Smooth muscle cell (in vitro differentiated cells): ENCODE measurements around the gene ACOXL. TPM values are rescaled to one million over a fixed set of nuclear protein-coding genes. Genes with fewer than 3 reads are reported as not detected.

Experiments used
- DNase-seq: peaks from one replicate; lab custom pipeline; 2025; ENCODE audit not compliant: unreplicated experiment; lab: John Stamatoyannopoulos, UW
- H2AFZ ChIP-seq: fragments of 200-600 bp; sonication (generic); 2 replicates; pipeline ENCODE4 v1.6.0; 2016; ENCODE audit warnings: antibody characterized with exemption, low read depth, mild to moderate bottlenecking
- H3F3A ChIP-seq: fragments of 200-600 bp; sonication (generic); 2 replicates; pipeline ENCODE4 v1.6.0; 2017; ENCODE audit warnings: antibody characterized with exemption, low read depth
- H3K27ac ChIP-seq: fragments of 200-600 bp; sonication (generic); 2 replicates; pipeline ENCODE4 v1.5.1; 2016; ENCODE audit warnings: low read depth, mild to moderate bottlenecking
- H3K27me3 ChIP-seq: fragments of 200-600 bp; sonication (generic); 2 replicates; pipeline ENCODE4 v1.6.1; 2016; ENCODE audit warnings: low read depth, mild to moderate bottlenecking
- H3K36me3 ChIP-seq: fragments of 200-600 bp; sonication (generic); 2 replicates; pipeline ENCODE4 v1.5.1; 2016; ENCODE audit warnings: low read depth
- H3K4me1 ChIP-seq: fragments of 200-600 bp; sonication (generic); 2 replicates; pipeline ENCODE4 v1.5.1; 2016; ENCODE audit warnings: low read depth
- H3K4me2 ChIP-seq: fragments of 200-600 bp; sonication (generic); 2 replicates; pipeline ENCODE4 v1.6.0; 2016; ENCODE audit warnings: mild to moderate bottlenecking
- H3K4me3 ChIP-seq: fragments of 200-600 bp; sonication (generic); 2 replicates; pipeline ENCODE4 v1.5.1; 2016; ENCODE audit warnings: mild to moderate bottlenecking
- H3K79me2 ChIP-seq: fragments of 200-600 bp; sonication (generic); 2 replicates; pipeline ENCODE4 v1.6.0; 2016; ENCODE audit warnings: low read depth, mild to moderate bottlenecking
- H3K9ac ChIP-seq: fragments of 200-600 bp; sonication (generic); 2 replicates; pipeline ENCODE4 v1.6.0; 2016; ENCODE audit warnings: low read depth
- H3K9me3 ChIP-seq: fragments of 200-600 bp; sonication (generic); replicated peaks from 2 replicates; pipeline ENCODE4 v1.5.1; 2016; ENCODE audit warnings: low read depth
- H4K20me1 ChIP-seq: fragments of 200-600 bp; sonication (generic); 2 replicates; pipeline ENCODE4 v1.6.0; 2016; ENCODE audit warnings: low read depth
- WGBS: methylation state at CpG from one replicate; pipeline ENCODE4 v1.1.7; 2016; ENCODE audit warnings: low lambda C conversion rate; 5-methylcytosine and 5-hydroxymethylcytosine counted together
- polyA plus RNA-seq: library from polyadenylated mRNA; unstranded; fragments of >200 nt; fragmentation: Nextera tagmentation; extraction: Ambion mirVana; gene quantifications from 2 replicates; pipeline ENCODE4 v1.2.1, GENCODE V29; 2016
- total RNA-seq: library from RNA; depleted of rRNA; stranded (reverse); fragments of >200 nt; gene quantifications from 2 replicates; pipeline ENCODE4 v1.2.3, GENCODE V29; 2014
- TF ChIP-seq, protein P1 (sequence below): fragments of 200-600 bp; sonication (generic); IDR thresholded peaks from 2 replicates; pipeline ENCODE4 v1.5.1; 2017; ENCODE audit warnings: borderline replicate concordance, mild to moderate bottlenecking, antibody characterized with exemption; ENCODE audit not compliant: insufficient read depth, poor library complexity, severe bottlenecking

The ACOXL gene
- total and polyA plus RNA-seq, 2 experiments from 2014 or later = not detected

DNA sequence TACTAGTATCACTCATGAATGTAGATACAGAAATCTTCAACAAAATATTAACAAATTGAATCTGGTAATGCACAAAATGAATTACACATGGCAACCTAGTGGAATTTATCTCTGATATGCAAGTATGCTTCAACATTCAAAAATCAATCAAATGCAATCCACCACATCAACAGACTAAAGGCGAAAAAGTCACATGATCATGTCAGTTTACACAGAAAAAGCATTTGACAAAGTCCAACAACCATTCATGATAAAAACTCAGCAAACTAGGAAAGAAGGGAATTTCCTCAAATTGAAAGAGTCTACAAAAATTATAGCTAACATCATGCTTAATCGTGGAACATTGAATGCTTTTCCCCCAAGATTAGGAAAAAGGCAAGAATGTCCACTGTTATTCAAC, 237.8 kb downstream of the ACOXL start:
- Histone ChIP-seq H3K27ac (no peak overlapping the region), H3K9me3 (no peaks in the 10 kb centered on the region), H3K4me3 (no peak overlapping the region), H4K20me1 (no peaks in the 10 kb centered on the region), H3K9ac (no peak overlapping the region), H2AFZ (no peak overlapping the region), H3K79me2 (no peaks in the 10 kb centered on the region), H3K4me2 (no peak overlapping the region), H3K4me1 (no peaks in the 10 kb centered on the region), H3K36me3 (no peaks in the 10 kb centered on the region), H3K27me3 (peaks cover 8% of the 10 kb centered on the region), H3F3A (no peaks in the 10 kb centered on the region)
- no peak for DNase-seq
- TF ChIP-seq, protein P1, sequence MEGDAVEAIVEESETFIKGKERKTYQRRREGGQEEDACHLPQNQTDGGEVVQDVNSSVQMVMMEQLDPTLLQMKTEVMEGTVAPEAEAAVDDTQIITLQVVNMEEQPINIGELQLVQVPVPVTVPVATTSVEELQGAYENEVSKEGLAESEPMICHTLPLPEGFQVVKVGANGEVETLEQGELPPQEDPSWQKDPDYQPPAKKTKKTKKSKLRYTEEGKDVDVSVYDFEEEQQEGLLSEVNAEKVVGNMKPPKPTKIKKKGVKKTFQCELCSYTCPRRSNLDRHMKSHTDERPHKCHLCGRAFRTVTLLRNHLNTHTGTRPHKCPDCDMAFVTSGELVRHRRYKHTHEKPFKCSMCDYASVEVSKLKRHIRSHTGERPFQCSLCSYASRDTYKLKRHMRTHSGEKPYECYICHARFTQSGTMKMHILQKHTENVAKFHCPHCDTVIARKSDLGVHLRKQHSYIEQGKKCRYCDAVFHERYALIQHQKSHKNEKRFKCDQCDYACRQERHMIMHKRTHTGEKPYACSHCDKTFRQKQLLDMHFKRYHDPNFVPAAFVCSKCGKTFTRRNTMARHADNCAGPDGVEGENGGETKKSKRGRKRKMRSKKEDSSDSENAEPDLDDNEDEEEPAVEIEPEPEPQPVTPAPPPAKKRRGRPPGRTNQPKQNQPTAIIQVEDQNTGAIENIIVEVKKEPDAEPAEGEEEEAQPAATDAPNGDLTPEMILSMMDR = no peak
- 70% methylated on average over 2 of the region's 2 CpGs for WGBS

DNA sequence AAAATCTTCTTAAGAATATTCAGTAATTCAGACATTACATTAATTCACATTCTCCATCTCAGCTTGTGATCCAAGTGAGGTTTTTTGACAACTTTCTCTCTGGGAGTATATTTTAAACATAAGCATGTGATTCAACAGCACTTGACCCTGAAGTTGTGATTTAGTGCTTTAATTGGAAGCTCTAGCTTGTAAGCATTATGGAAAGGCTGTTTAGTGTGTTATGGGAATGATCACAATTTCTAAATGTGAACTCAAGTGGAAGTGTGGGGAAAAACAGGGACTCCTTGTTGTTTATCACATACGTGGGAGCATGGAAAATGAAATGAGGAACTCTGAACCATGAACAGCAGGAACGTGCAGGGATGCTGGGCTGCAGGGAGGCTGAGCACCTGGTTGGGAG, 239.4 kb downstream of the ACOXL start:
- H3K27ac ChIP-seq = no peak overlapping the region
- H2AFZ ChIP-seq = no peak overlapping the region
- no peaks in the 10 kb centered on the region for H3K36me3 ChIP-seq
- H3K9me3 ChIP-seq = no peaks in the 10 kb centered on the region
- WGBS = 76% methylated on average over 2 of the region's 2 CpGs
- TF ChIP-seq, protein P1 = no peak
- no peaks in the 10 kb centered on the region for H3K4me1 ChIP-seq
- no peaks in the 10 kb centered on the region for H3K79me2 ChIP-seq
- H3K4me2 ChIP-seq = no peak overlapping the region
- H4K20me1 ChIP-seq = no peaks in the 10 kb centered on the region
- H3K9ac ChIP-seq = no peak overlapping the region
- no peaks in the 10 kb centered on the region for H3F3A ChIP-seq
- no peak for DNase-seq
- H3K4me3 ChIP-seq = no peak overlapping the region
- H3K27me3 ChIP-seq = peaks cover 8% of the 10 kb centered on the region

DNA sequence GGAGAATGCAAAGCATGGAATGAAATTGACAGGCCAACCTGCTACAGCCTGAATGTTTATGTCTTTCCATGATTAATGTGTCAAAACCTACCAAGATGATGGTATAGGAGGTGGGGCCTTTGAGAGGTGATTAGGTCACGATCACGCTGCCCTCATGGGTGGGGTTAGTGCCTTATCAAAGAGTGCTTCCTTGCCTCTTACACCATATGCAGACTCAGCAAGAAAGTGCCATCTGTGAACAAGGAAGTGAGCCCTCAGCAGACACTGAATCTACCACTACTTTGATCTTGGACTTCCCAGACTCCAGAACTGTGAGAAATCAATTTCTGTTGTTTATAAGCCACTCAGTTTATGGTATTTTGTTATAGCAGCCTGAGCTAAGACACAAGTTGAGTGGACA, 240.9 kb downstream of the ACOXL start:
- WGBS = 43% methylated on average over 2 of the region's 2 CpGs

DNA sequence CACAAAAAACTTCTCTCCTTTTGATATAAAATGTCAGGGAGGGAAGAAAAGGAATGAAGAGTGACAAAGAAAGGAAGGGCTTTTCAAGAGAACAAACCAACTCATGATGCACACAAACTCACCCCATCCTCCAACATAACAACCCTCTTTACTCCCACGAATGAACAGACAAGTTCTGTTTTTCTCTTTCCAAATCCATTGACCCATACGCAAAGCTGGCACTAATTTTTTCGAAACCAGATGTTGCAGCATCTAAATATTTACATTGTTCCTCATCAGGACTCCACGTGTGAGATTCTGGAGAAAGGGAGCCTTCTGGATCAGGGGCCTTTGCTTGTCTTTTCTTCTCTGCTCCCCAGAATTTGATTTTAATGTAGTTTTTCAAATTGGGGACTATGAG, 245.0 kb downstream of the ACOXL start:
- no peaks in the 10 kb centered on the region for H3F3A ChIP-seq
- H3K9ac ChIP-seq = no peak overlapping the region
- no peaks in the 10 kb centered on the region for H3K79me2 ChIP-seq
- WGBS = 80% methylated on average over 4 of the region's 4 CpGs
- H3K4me1 ChIP-seq = no peaks in the 10 kb centered on the region
- TF ChIP-seq, protein P1 = no peak
- no peaks in the 10 kb centered on the region for H3K36me3 ChIP-seq
- no peak for DNase-seq
- H3K4me2 ChIP-seq = no peak overlapping the region
- H3K9me3 ChIP-seq = no peaks in the 10 kb centered on the region
- H2AFZ ChIP-seq = no peak overlapping the region
- H3K27ac ChIP-seq = no peak overlapping the region
- H4K20me1 ChIP-seq = no peaks in the 10 kb centered on the region
- no peaks in the 10 kb centered on the region for H3K27me3 ChIP-seq
- H3K4me3 ChIP-seq = no peak overlapping the region

More for the DNA sequence above, 240.9 kb downstream of the ACOXL start:
- H3K27me3 ChIP-seq = peaks cover 8% of the 10 kb centered on the region
- no peaks in the 10 kb centered on the region for H3K36me3 ChIP-seq
- no peaks in the 10 kb centered on the region for H3K4me1 ChIP-seq
- no peak overlapping the region for H3K27ac ChIP-seq
- H3K4me2 ChIP-seq = no peak overlapping the region
- H3K79me2 ChIP-seq = no peaks in the 10 kb centered on the region
- H4K20me1 ChIP-seq = no peaks in the 10 kb centered on the region
- TF ChIP-seq, protein P1 = no peak
- H3F3A ChIP-seq = no peaks in the 10 kb centered on the region
- no peaks in the 10 kb centered on the region for H3K9me3 ChIP-seq
- H3K4me3 ChIP-seq = no peak overlapping the region
- no peak overlapping the region for H2AFZ ChIP-seq
- no peak overlapping the region for H3K9ac ChIP-seq
- DNase-seq = no peak
